ENCODE measurements around the gene IFNA4.
"Not testable (repeated sequence)": the region's sequence is repeated elsewhere in the genome, so short reads cannot be mapped to it uniquely, and the experiment has no call there.

The IFNA4 gene

DNA sequence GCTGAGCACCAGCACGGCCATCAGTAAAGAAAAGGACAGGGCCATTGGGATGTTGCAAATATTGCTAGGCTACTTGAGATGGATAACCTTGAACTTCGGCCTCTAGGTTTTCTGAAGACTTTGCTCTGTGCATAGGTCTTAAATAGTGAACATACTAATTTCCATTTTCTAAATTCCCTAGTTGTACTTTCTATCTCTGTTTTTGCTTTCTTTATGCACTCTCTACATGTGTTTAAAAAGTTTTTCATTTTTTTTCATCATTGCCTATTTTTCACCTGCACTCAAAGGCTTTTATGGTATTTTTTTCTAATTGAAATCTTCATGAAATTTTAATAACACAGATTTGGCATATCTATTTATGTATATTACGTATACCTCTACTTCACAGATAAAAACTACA lies at the start of gene IFNA4:
Gene IFNA4 (minus strand): TSS at position 101 of the 400 bp plus-strand sequence. CDS start 56 bp downstream, at position 45.
- not testable (repeated sequence) for DNase-seq

- not testable (repeated sequence) for DNase-seq
These were observed 49.0 kb upstream of the IFNA4 start for GRCh38 chr9:21236360-21236714.

DNA sequence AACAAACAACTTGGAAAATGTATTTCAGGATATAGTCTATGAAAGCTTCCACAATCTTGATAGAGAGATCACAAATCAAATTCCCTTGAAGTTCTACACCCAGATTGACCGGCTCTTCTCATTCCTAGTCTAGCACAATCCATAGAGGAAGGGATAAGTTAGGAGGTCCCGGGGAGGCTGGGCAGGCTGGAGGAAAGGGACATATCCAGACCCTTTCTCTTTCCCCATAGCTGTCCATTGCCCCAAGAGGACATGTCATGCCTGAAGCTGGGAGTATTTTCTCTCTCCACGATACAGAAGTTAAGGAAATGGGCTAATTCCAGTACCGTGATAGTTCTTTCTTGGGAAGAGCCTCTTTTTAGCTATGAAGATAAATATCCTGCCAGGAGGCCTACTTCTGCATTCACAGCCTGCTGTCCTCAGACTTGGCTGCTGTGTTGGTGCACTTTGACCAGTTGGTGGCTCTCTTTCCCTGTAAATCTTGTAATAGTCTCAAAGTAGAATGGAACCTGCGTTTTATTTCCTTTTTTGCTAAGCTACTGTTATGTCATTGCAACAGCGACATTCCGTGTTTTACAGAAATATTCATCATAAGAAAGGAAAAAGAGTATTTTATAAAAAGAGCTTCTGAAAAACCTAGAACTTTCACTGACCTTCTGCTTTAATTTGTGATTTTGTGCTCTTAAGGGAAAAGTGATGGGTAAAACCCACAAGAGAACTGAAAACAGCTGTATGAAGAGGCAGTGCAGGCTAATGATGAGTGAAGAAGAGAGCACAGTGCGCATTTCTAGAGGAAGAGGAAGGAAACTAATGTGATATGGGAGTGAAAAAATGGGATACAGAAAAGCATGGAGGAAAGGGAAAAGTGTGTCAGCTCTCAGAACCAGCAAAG lies 48.3 kb upstream of the IFNA4 start:
- peak; percentile 20 for DNase-seq

DNA sequence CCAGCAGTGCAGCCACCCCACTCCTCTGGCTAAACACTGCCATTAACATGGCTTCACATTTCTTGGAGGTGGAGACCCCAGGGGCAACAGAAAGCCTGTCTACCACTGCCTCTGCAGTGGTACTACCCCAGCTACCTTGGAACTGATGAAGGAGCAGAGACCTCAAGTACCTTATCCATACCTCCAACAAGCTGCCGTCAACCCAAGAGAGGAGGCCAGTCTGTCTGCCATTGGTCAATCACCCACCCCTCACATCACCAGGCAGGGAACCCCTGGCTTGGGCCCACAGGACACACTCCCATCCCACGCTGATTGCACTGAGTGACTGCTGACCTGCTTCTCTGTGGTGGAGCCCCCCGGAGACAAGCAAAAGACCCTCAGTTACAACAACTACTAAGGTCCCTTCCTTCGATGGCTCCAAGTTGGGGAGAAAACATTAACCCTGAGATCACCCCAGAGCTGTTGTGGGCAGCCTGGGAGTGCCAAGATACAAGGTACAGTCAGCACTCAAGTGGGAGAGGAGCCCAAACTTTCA lies 46.8 kb upstream of the IFNA4 start:
- no peak for DNase-seq

GRCh38 chr9:21233258-21233657 lies 45.9 kb upstream of the IFNA4 start:
- DNase-seq, result no peak

DNA sequence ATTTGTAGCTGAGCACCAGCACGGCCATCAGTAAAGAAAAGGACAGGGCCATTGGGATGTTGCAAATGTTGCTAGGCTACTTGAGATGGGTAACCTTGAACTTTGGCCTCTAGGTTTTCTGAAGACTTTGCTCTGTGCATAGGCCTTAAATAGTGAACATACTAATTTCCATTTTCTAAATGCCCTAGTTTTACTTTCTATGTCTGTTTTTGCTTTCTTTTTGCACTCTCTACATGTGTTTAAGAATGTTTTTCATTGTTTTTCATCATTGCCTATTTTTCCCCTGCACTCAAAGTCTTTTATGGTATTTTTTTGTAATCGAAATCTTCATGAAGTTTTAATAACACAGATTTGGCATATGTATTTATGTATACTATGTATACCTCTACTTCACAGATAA lies 40.7 kb upstream of the IFNA4 start, which contains the start of gene IFNA17:
Gene IFNA17 (minus strand): TSS at position 101 of the 400 bp plus-strand sequence. CDS start 49 bp downstream, at position 52.
- DNase-seq, result no peak

DNA sequence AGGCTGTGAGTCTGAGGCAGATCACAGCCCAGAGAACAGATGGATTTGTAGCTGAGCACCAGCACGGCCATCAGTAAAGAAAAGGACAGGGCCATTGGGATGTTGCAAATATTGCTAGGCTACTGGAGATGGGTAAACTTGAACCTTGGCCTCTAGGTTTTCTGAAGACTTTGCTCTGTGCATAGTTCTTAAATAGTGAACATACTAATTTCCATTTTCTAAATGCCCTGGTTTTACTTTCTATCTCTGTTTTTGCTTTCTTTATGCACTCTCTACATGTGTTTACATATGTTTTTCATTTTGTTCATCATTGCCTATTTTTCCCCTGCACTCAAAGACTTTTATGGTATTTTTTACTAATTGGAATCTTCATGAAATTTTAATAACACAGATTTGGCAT lies 29.8 kb upstream of the IFNA4 start, which contains the start of gene IFNA16:
Gene IFNA16 (minus strand): TSS at position 101 of the 400 bp plus-strand sequence. CDS start 6 bp downstream, at position 95.
- DNase-seq, result not testable (repeated sequence)

GRCh38 chr9:21213411-21214326 lies 26.3 kb upstream of the IFNA4 start:
- DNase-seq, result not testable (repeated sequence)

GRCh38 chr9:21212160-21212559 lies 24.8 kb upstream of the IFNA4 start:
- not testable (repeated sequence) for DNase-seq

DNA sequence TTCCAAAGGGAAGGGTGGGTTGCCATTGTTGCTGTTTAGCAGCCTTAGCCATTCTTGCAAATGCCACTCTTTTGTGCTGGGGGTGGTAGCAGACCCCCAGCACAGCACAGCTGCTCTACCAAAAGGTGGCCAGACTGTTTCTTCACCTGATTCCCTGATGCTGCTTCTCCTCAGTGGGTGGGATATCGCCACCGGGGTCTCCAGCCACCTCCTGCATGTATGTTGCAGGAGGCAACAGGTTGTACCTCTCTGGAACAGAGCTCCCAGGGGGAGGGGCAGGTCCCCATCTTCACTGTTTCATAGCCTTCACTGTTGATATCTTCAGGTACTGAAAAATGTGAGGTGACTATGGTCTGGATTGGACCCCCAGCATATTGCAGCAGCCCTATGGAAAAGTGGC lies 23.4 kb upstream of the IFNA4 start:
- not testable (repeated sequence) for DNase-seq

DNA sequence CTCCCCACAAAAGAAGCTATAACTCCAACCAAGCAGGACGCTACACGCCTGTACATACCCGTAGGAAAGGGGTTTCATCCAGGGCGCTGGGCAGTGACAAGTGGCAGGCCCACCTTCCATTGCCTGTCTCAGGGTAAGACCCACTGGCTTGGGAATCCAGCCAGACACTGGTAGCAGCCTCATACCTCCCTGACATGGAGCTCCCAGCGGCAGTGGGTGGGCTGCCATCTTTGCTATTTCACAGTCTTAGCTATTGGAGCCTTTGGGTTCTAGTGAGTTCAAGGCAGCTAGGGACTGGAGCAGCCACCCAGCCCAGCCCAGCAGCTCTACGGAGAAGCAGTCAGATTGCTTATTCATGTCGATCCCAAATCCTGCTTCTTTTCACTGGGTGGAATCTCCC lies 22.9 kb upstream of the IFNA4 start:
- DNase-seq, result no peak

- DNase-seq, result not testable (repeated sequence)
These were observed 19.7 kb upstream of the IFNA4 start, which contains the start of gene IFNA10 for GRCh38 chr9:21207043-21207442. Gene IFNA10, minus strand, starts transcription at chr9:21207143. Its CDS starts 46 bp downstream, at chr9:21207097.

DNA sequence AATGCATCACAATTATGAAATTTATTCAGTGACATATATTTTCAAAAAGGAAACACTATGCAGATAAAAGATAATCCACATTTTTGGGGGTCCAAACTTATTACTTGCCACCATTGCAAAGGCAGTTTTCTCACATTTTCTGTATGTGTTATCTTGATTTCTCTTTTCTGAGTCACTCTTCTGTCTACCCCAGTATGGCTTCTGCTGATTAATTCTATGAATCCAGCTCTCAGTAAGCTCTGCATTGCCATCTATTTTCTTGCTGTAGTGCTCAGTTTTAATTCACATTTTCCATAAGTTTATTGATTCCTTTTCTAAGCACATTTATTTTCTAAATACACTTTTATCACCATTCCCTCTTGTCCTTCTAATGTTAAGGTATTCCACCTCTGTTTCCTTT lies 17.8 kb upstream of the IFNA4 start:
- no peak for DNase-seq

DNA sequence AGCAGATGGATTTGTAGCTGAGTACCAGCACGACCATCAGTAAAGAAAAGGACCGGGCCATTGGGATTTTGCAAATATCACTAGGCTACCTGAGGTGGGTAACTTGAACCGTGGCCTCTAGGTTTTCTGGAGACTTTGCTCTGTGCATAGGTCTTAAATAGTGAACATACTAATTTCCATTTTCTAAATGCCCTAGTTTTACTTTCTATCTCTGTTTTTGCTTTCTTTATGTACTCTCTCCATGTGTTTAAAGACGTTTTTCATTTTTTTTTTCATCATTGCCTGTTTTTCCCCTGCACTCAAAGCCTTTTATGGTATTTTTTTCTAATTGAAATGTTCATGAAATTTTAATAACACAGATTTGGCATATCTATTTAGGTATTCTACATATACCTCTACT lies 14.7 kb upstream of the IFNA4 start, which contains the start of gene IFNA7:
Gene IFNA7 (minus strand): TSS at position 101 of the 400 bp plus-strand sequence. CDS start 40 bp downstream, at position 61.
- DNase-seq, result not testable (repeated sequence)

DNA sequence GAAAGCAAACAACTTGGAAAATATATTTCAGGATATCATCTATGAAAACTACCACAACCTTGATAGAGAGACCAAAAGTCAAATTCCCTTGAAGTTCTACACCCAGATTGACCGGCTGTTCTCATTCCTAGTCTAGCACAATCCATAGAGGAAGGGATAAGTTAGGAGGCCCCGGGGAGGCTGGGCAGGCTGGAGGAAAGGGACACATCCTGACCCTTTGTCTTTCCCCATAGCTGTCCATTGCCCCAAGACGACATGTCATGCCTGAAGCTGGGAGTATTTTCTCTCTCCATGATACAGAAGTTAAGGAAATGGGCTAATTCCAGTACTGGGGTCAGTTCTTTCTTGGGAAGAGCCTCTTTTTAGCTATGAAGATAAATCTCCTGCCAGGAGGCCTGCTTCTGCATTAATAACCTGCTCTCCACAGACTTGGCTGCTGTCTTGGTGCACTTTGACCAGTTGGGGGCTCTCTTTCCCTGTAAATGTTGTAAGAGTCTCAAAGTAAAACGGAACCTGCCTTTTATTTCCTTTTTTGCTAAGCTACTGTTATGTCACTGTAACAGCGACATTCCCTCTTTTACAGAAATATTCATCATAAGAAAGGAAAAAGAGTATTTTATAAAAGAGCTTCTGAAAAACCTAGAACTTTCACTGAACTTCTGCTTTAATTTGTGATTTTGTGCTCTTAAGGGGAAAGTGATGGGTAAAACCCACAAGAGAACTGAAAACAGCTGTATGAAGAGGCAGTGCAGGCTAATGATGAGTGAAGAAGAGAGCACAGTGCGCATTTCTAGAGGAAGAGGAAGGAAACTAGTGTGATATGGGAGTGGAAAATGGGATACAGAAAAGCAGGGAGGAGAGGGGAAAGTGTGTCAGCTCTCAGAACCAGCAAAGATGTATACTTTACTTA lies 7.7 kb upstream of the IFNA4 start:
- DNase-seq, result peak; percentile 14

GRCh38 chr9:21182810-21183736 lies 4.3 kb downstream of the IFNA4 start:
- peak; percentile 3 for DNase-seq

GRCh38 chr9:21174671-21175070 lies 12.7 kb downstream of the IFNA4 start:
- no peak for DNase-seq

DNA sequence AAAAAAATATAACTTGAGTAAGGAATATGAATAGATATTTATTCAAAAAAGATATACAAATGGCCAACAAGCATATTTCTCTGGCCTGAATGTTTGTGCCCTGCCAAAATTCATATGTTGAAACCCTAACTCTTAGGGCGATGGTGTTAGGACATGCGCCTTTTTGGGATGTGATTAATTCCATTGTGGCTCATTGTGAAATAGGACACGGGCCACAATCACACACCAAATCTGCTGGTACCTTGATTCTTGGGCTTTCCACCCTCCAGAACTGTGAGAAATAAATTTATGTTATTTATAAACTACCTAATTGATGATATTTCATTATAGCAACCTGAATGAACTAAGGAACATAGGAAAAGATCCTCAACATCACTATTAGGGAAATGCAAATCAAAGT lies 15.2 kb downstream of the IFNA4 start:
- no peak for DNase-seq

DNA sequence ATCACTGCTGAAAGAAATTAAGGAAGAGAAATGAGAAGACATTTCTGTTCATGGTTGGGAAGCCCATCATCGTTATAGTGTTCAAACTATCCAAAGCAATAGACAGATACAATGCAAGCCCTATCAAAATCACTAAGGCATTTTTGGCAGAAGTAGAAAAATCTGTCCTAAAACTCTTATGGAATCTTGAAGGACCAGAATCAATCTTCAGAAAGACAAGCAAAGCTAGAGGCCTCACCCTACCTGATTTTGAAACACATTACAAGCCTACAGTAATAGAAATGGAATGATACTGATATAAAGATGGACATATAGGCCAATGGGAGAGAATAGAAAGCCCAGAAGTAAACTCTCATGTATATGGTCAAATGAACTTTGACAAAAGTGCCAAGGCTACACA lies 16.0 kb downstream of the IFNA4 start:
- no peak for DNase-seq

- not testable (repeated sequence) for DNase-seq
These were observed 20.8 kb downstream of the IFNA4 start, which contains the start of gene IFNA21 for GRCh38 chr9:21166560-21166959. Gene IFNA21, minus strand, starts transcription at chr9:21166660. Its CDS starts 48 bp downstream, at chr9:21166612.

Data from fibroblast of skin of right biceps (primary cell).